ENCODE measurements around the gene RBM26. TPM values are rescaled to one million over a fixed set of nuclear protein-coding genes. Genes with fewer than 3 reads are reported as not detected.

The RBM26 gene
- total RNA-seq, 2 experiments from 2014 or later = 57.6 to 61.1 TPM

GRCh38 chr13:79434556-79434955 lies 28.5 kb upstream of the RBM26 start:
- Mint-ChIP-seq H3K27ac (no peak overlapping the region), H3K27me3 (no peaks in the 10 kb centered on the region), H3K9me3 (no peaks in the 10 kb centered on the region), H3K4me3 (no peak overlapping the region), H3K36me3 (ENCODE audit: low read depth) (peaks cover 1% of the 10 kb centered on the region), H3K4me1 (ENCODE audit: low read depth) (peaks cover 16% of the 10 kb centered on the region)
- ChIA-PET CTCF (interaction anchor here (2.6 kb wide), 2 partner anchors 10 kb away, joined by 11 to 15 read pairs; no protein-coding TSS in a partner anchor), POLR2A (no interaction called here)
- ATAC-seq (no peak), DNase-seq (no peak)
- TF ChIP-seq CTCF (IDR thresholded peaks at IDR 0.05) = no peak
- intact Hi-C loops (cut with micrococcal nuclease) = no loop called here

- ChIA-PET CTCF (interaction anchor here (2.6 to 2.9 kb wide), 2 partner anchors 8 to 107 kb away, joined by 15 read pairs; no protein-coding TSS in a partner anchor), POLR2A (interaction anchor here (0.7 to 1.2 kb wide), 2 partner anchors 28 to 48 kb away, joined by 3 to 4 read pairs; partner anchors contain the start of gene NDFIP2)
- H3K4me1 Mint-ChIP-seq (ENCODE audit: low read depth) = peaks cover 17% of the 10 kb centered on the region
- no peak overlapping the region for H3K27ac Mint-ChIP-seq
- no peaks in the 10 kb centered on the region for H3K9me3 Mint-ChIP-seq
- H3K36me3 Mint-ChIP-seq (ENCODE audit: low read depth) = peaks cover 1% of the 10 kb centered on the region
- ATAC-seq (no peak), DNase-seq (no peak)
- no peak for TF ChIP-seq CTCF (IDR thresholded peaks at IDR 0.05)
- no peaks in the 10 kb centered on the region for H3K27me3 Mint-ChIP-seq
- intact Hi-C loops (cut with micrococcal nuclease) = no loop called here
- no peak overlapping the region for H3K4me3 Mint-ChIP-seq
These were observed 26.9 kb upstream of the RBM26 start for GRCh38 chr13:79432992-79433391.

GRCh38 chr13:79432086-79432485 lies 26.0 kb upstream of the RBM26 start:
- peaks cover 1% of the 10 kb centered on the region for H3K36me3 Mint-ChIP-seq (ENCODE audit: low read depth)
- no peak overlapping the region for H3K4me3 Mint-ChIP-seq
- ChIA-PET CTCF (interaction anchor here (2.6 to 2.9 kb wide), 2 partner anchors 8 to 108 kb away, joined by 15 read pairs; no protein-coding TSS in a partner anchor), POLR2A (interaction anchor here (1.3 kb wide), 1 partner anchor 27 kb away, joined by 3 read pairs; no protein-coding TSS in a partner anchor)
- no peak for DNase-seq
- H3K27ac Mint-ChIP-seq = no peak overlapping the region
- peaks cover 18% of the 10 kb centered on the region for H3K4me1 Mint-ChIP-seq (ENCODE audit: low read depth)
- no peaks in the 10 kb centered on the region for H3K27me3 Mint-ChIP-seq
- intact Hi-C loops (cut with micrococcal nuclease) = no loop called here
- no peak for ATAC-seq
- no peak for TF ChIP-seq CTCF (IDR thresholded peaks at IDR 0.05)
- H3K9me3 Mint-ChIP-seq = no peaks in the 10 kb centered on the region

- ATAC-seq (no peak), DNase-seq (no peak)
- no peak overlapping the region for H3K27ac Mint-ChIP-seq
- CTCF ChIA-PET = interaction anchor here (1.2 to 1.7 kb wide), 2 partner anchors 36 to 111 kb away, joined by 3 to 4 read pairs; no protein-coding TSS in a partner anchor
- intact Hi-C loops (cut with micrococcal nuclease) = no loop called here
- H3K9me3 Mint-ChIP-seq = no peaks in the 10 kb centered on the region
- peaks cover 9% of the 10 kb centered on the region for H3K4me1 Mint-ChIP-seq (ENCODE audit: low read depth)
- POLR2A ChIA-PET = interaction anchor here (1.5 kb wide), 1 partner anchor 17 kb away, joined by 3 read pairs; no protein-coding TSS in a partner anchor
- no peak overlapping the region for H3K4me3 Mint-ChIP-seq
- peaks cover 1% of the 10 kb centered on the region for H3K36me3 Mint-ChIP-seq (ENCODE audit: low read depth)
- no peak for TF ChIP-seq CTCF (IDR thresholded peaks at IDR 0.05)
- H3K27me3 Mint-ChIP-seq = no peaks in the 10 kb centered on the region
These were observed 23.3 kb upstream of the RBM26 start for GRCh38 chr13:79429309-79429708.

GRCh38 chr13:79427883-79428282 lies 21.8 kb upstream of the RBM26 start:
- ChIA-PET CTCF (interaction anchor here (0.7 to 7.0 kb wide), 5 partner anchors 10 to 125 kb away, joined by 3 to 156 read pairs (median 3); no protein-coding TSS in a partner anchor), POLR2A (interaction anchor here (1.0 kb wide), 1 partner anchor 22 kb away, joined by 6 read pairs; the partner anchor contains the start of gene RBM26)
- Mint-ChIP-seq H3K27ac (no peak overlapping the region), H3K36me3 (ENCODE audit: low read depth) (peaks cover 4% of the 10 kb centered on the region), H3K4me1 (ENCODE audit: low read depth) (peaks cover 6% of the 10 kb centered on the region), H3K4me3 (no peak overlapping the region), H3K9me3 (no peaks in the 10 kb centered on the region), H3K27me3 (no peaks in the 10 kb centered on the region)
- ATAC-seq = no peak
- TF ChIP-seq CTCF (IDR thresholded peaks at IDR 0.05) = no peak
- no peak for DNase-seq
- intact Hi-C loops (cut with micrococcal nuclease) = no loop called here
